ENCODE data around the gene CDC42BPA. TPM values are rescaled to one million over a fixed set of nuclear protein-coding genes. Genes with fewer than 3 reads are reported as not detected.

Gene CDC42BPA
- polyA plus RNA-seq, 1 of the 3 experiments (the other 2 are of a cell fraction) = 6.8 TPM

GRCh38 chr1:227317523-227318015 is 723 bp downstream of the CDC42BPA start:
- CTCF ChIA-PET = no interaction called here
- WGBS (ENCODE audit: low lambda C conversion rate) = 1% methylated on average over 28 of the region's 30 CpGs

DNA sequence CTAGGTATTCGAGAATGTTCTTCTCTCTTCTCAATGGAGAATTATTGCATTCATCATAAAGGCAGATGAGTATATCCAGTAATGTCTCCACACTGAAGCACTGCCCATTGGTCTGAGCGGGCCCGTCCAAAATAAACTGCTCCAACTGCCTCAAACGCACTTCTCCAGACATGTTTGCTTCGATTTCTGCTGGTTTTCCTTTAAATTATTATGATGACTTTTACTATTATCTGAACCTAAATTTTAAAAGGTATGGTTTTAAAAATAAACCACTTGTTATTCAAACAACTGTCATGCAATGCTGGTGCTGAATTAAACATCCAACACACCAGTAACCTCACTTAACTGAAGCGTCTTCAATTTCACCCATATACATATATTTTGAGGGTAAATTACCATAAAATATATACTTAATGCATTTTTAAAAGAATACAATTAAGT is 1.3 kb downstream of the CDC42BPA start:
- TF ChIP-seq GATA2 (CRISPR knock-in tag; IDR thresholded peaks at IDR 0.05) = no peak
- TF ChIP-seq, protein P1, sequence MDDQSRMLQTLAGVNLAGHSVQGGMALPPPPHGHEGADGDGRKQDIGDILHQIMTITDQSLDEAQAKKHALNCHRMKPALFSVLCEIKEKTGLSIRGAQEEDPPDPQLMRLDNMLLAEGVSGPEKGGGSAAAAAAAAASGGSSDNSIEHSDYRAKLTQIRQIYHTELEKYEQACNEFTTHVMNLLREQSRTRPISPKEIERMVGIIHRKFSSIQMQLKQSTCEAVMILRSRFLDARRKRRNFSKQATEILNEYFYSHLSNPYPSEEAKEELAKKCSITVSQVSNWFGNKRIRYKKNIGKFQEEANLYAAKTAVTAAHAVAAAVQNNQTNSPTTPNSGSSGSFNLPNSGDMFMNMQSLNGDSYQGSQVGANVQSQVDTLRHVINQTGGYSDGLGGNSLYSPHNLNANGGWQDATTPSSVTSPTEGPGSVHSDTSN (IDR thresholded peaks at IDR 0.05) = no peak
- TF ChIP-seq EP300 (IDR thresholded peaks at IDR 0.05; ENCODE audit: borderline replicate concordance in 1 of 2, low read depth in 1 of 2, low read length in 1 of 2) = no peak
- TF ChIP-seq FOXM1 (IDR thresholded peaks at IDR 0.05; ENCODE audit: low read depth) = no peak; the same call in 1 of the 2 replicates
- no peak for TF ChIP-seq ELF1 (IDR thresholded peaks at IDR 0.05)
- no peak for TF ChIP-seq JUND (IDR thresholded peaks at IDR 0.05)
- no peak for TF ChIP-seq TEAD4 (IDR thresholded peaks at IDR 0.05; ENCODE audit: borderline replicate concordance, insufficient read depth)
- no peak for TF ChIP-seq GABPA (IDR thresholded peaks at IDR 0.05; ENCODE audit: low read depth)
- TF ChIP-seq NFIC (IDR thresholded peaks at IDR 0.05; ENCODE audit: borderline replicate concordance) = no peak
- TF ChIP-seq YY1 (IDR thresholded peaks at IDR 0.05; ENCODE audit: low read depth) = no peak
- no peak for TF ChIP-seq RCOR1 (IDR thresholded peaks at IDR 0.05; ENCODE audit: low read length)
- no peak for TF ChIP-seq SMC3 (IDR thresholded peaks at IDR 0.05; ENCODE audit: low read depth, low read length)
- no peak for TF ChIP-seq FOSL2 (IDR thresholded peaks at IDR 0.05; ENCODE audit: borderline replicate concordance, low read depth)
- no peak for TF ChIP-seq TAF1 (IDR thresholded peaks at IDR 0.05; ENCODE audit: borderline replicate concordance, low read depth, low read length)
- no peak for TF ChIP-seq EZH2phosphoT487 (IDR thresholded peaks at IDR 0.05; ENCODE audit: borderline replicate concordance, low read depth)
- TF ChIP-seq POLR2AphosphoS5 (IDR thresholded peaks at IDR 0.05; ENCODE audit: low read depth, low read length) = no peak
- no peak for TF ChIP-seq NRF1 (IDR thresholded peaks at IDR 0.05; ENCODE audit: low read depth, low read length)
- TF ChIP-seq MEF2A (IDR thresholded peaks at IDR 0.05; ENCODE audit: borderline replicate concordance, low read depth) = no peak
- peaks cover 45% of the 10 kb centered on the region for H4K20me1 ChIP-seq (ENCODE audit: insufficient read depth)
- peaks cover 57% of the 10 kb centered on the region for H3K79me2 ChIP-seq (ENCODE audit: insufficient read depth)
- H3K27ac ChIP-seq (ENCODE audit: low read depth in 2 of 2, low read length in 1 of 2) = peak overlapping the region; percentile 79 to 96
- H3K9ac ChIP-seq = peak overlapping the region; percentile 90
- H3K4me2 ChIP-seq = peak overlapping the region; percentile 64
- H3K4me1 ChIP-seq (ENCODE audit: control insufficient read depth in 1 of 2, insufficient read depth in 2 of 2, low read depth in 1 of 2, low read length in 1 of 2) = peaks cover 0 to 12% of the 10 kb centered on the region in 2 experiments; a peak in 2 of 4 replicates
- ChIA-PET CTCF (interaction anchor here (1.2 kb wide), 1 partner anchor 114 kb away, joined by 4 read pairs; no protein-coding TSS in a partner anchor), POLR2A (no interaction called here)
- no peaks in the 10 kb centered on the region for H3K9me2 ChIP-seq
- peak; percentile 27 for DNase-seq
- no peaks in the 10 kb centered on the region for H3K36me3 ChIP-seq (replicated peaks in 1 of 2; ENCODE audit: control insufficient read depth in 1 of 2, insufficient read depth in 2 of 2, low read length in 1 of 2)
- H3K27me3 ChIP-seq (ENCODE audit: insufficient read depth) = no peaks in the 10 kb centered on the region
- H3F3A ChIP-seq (replicated peaks; ENCODE audit: insufficient read depth) = peaks cover 7% of the 10 kb centered on the region
- WGBS (ENCODE audit: low lambda C conversion rate) = 1% methylated on average over 6 of the region's 6 CpGs
- no peaks in the 10 kb centered on the region for H3K9me3 ChIP-seq
- H2AFZ ChIP-seq (ENCODE audit: low read depth) = peak overlapping the region; percentile 64; the same call in 1 of the 2 replicates
- H3K4me3 ChIP-seq (ENCODE audit: low read depth in 2 of 2, low read length in 1 of 2) = peak overlapping the region; percentile 86 to 87

More at GRCh38 chr1:227317523-227318015, 723 bp downstream of the CDC42BPA start:
- peak overlapping the region; percentile 64 for H3K4me2 ChIP-seq
- peak; percentile 76 for DNase-seq
- POLR2A ChIA-PET = no interaction called here
- H3K36me3 ChIP-seq (replicated peaks in 1 of 2; ENCODE audit: control insufficient read depth in 1 of 2, insufficient read depth in 2 of 2, low read length in 1 of 2) = no peaks in the 10 kb centered on the region
- H3K9me2 ChIP-seq = no peaks in the 10 kb centered on the region
- H3F3A ChIP-seq (replicated peaks; ENCODE audit: insufficient read depth) = peaks cover 7% of the 10 kb centered on the region
- H3K27ac ChIP-seq (ENCODE audit: low read depth in 2 of 2, low read length in 1 of 2) = peak overlapping the region; percentile 79 to 96
- peak overlapping the region; percentile 64 for H2AFZ ChIP-seq (ENCODE audit: low read depth)
- H3K4me1 ChIP-seq (ENCODE audit: control insufficient read depth in 1 of 2, insufficient read depth in 2 of 2, low read depth in 1 of 2, low read length in 1 of 2) = peaks cover 0 to 12% of the 10 kb centered on the region in 2 experiments; a peak in 2 of 4 replicates
- peaks cover 42% of the 10 kb centered on the region for H4K20me1 ChIP-seq (ENCODE audit: insufficient read depth)
- H3K79me2 ChIP-seq (ENCODE audit: insufficient read depth) = peaks cover 51% of the 10 kb centered on the region
- peak; percentile 62; the same call in 1 of the 2 replicates for TF ChIP-seq MXI1 (IDR thresholded peaks at IDR 0.05; ENCODE audit: low read depth, low read length)
- TF ChIP-seq RAD21 (IDR thresholded peaks at IDR 0.05; ENCODE audit: low read length) = peak; percentile 22; the same call in 1 of the 2 replicates
- TF ChIP-seq GATA2 (CRISPR knock-in tag; IDR thresholded peaks at IDR 0.05) = no peak
- no peak for TF ChIP-seq EP300 (IDR thresholded peaks at IDR 0.05; ENCODE audit: borderline replicate concordance in 1 of 2, low read depth in 1 of 2, low read length in 1 of 2)
- peak; percentile 14; the same call in 1 of the 2 replicates for TF ChIP-seq SMC3 (IDR thresholded peaks at IDR 0.05; ENCODE audit: low read depth, low read length)
- TF ChIP-seq TAF1 (IDR thresholded peaks at IDR 0.05; ENCODE audit: borderline replicate concordance, low read depth, low read length) = 0 out of 2 replicates have a peak, but pooled peaks have one; percentile 43
- TF ChIP-seq, protein P2, sequence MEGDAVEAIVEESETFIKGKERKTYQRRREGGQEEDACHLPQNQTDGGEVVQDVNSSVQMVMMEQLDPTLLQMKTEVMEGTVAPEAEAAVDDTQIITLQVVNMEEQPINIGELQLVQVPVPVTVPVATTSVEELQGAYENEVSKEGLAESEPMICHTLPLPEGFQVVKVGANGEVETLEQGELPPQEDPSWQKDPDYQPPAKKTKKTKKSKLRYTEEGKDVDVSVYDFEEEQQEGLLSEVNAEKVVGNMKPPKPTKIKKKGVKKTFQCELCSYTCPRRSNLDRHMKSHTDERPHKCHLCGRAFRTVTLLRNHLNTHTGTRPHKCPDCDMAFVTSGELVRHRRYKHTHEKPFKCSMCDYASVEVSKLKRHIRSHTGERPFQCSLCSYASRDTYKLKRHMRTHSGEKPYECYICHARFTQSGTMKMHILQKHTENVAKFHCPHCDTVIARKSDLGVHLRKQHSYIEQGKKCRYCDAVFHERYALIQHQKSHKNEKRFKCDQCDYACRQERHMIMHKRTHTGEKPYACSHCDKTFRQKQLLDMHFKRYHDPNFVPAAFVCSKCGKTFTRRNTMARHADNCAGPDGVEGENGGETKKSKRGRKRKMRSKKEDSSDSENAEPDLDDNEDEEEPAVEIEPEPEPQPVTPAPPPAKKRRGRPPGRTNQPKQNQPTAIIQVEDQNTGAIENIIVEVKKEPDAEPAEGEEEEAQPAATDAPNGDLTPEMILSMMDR (IDR thresholded peaks at IDR 0.05) = peak; percentile 37
- H3K9me3 ChIP-seq = no peaks in the 10 kb centered on the region
- H3K27me3 ChIP-seq (ENCODE audit: insufficient read depth) = no peaks in the 10 kb centered on the region
- H3K9ac ChIP-seq = peak overlapping the region; percentile 90
- peak overlapping the region; percentile 86 to 87 for H3K4me3 ChIP-seq (ENCODE audit: low read depth in 2 of 2, low read length in 1 of 2)
